C4-2B (cell line): ENCODE measurements around the gene INSYN1.

ENCODE experiments used
- H3K27ac ChIP-seq: fragments of 450-650 bp; 2 replicates; pipeline ENCODE4 v1.5.1; 2017
- ZFX ChIP-seq: fragments of 450-650 bp; IDR thresholded peaks from 2 replicates; pipeline ENCODE4 v1.6.1; 2017
- TF ChIP-seq, protein P1 (sequence below): fragments of 450-650 bp; conservative IDR thresholded peaks from 2 replicates; pipeline ENCODE4 v1.5.1; 2017; ENCODE audit warnings: mild to moderate bottlenecking

Gene INSYN1

DNA sequence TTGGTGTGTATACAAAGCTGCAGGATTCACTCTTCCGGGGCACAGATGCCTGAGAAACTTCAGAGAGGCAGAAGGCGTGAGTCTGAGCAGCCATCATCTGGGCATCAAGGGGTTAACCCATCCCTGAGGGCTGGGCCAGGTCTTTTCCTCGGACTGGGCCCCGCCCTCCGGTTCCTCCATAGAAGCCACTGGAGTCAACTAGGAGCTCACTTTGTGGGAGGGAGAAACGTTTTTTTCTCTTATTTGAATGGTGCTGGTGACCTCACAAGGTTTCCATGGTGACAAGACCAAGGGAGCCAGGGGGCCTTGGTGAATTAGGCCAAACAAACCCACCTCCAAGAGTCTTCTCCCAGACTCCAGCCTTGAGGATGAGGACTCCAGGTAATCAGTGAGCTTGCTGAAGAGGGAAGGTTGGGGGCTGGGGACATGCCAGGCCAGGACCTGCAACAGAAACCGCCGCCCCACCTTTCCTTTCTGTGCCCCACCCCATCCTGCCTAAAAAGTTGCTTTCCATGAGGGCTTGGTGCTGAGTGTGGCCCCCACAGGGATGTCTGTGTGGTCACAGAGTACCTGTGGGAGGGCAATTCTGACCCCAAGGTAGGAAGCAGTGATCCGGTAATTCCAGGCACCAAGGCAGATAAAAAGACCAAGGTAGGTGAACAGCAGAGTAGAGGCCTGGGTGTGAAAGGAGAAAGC lies 14.8 kb upstream of the INSYN1 start:
- no peak overlapping the region for H3K27ac ChIP-seq
- TF ChIP-seq ZFX = no peak
- TF ChIP-seq, protein P1, sequence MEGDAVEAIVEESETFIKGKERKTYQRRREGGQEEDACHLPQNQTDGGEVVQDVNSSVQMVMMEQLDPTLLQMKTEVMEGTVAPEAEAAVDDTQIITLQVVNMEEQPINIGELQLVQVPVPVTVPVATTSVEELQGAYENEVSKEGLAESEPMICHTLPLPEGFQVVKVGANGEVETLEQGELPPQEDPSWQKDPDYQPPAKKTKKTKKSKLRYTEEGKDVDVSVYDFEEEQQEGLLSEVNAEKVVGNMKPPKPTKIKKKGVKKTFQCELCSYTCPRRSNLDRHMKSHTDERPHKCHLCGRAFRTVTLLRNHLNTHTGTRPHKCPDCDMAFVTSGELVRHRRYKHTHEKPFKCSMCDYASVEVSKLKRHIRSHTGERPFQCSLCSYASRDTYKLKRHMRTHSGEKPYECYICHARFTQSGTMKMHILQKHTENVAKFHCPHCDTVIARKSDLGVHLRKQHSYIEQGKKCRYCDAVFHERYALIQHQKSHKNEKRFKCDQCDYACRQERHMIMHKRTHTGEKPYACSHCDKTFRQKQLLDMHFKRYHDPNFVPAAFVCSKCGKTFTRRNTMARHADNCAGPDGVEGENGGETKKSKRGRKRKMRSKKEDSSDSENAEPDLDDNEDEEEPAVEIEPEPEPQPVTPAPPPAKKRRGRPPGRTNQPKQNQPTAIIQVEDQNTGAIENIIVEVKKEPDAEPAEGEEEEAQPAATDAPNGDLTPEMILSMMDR = no peak

DNA sequence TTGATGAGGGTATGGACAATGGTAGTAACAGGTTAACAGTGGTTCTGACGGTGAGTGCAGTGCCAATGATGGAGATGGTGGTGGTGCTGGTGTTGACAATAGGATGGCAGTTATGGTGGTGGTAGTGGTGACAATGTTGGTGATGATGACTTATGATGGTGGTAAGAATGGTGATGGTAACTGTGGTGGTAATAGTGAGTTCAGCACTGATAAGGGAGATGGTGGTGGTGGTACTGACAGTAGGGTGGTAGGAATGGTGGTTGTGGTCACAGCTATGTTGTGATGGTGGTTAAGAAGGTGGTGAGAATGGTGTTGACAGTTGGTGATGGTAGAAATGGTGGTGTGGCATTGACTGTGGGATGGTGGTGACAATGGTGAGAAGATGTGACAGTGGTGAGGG lies 13.4 kb upstream of the INSYN1 start:
- TF ChIP-seq ZFX = no peak
- TF ChIP-seq, protein P1 = no peak
- H3K27ac ChIP-seq = no peak overlapping the region

DNA sequence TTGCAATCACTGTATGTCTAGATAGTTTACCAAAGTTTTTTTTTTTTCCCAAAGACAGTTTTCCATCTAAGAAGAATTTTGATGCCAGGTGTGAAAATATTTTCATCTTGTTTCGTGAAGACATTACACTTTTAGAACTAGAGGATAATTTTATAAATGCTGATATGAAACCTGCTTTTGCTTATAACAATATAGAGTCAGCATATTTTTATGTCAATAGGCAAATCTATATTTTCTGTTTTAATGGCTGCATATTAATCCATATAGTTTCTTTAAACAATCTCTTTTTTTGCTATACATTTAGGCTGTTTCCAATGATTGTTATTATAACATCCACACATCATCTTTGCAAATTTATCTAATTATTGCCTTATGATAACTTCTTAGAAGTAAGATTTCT lies 12.6 kb upstream of the INSYN1 start:
- no peak overlapping the region for H3K27ac ChIP-seq
- TF ChIP-seq ZFX = no peak
- TF ChIP-seq, protein P1 = no peak

DNA sequence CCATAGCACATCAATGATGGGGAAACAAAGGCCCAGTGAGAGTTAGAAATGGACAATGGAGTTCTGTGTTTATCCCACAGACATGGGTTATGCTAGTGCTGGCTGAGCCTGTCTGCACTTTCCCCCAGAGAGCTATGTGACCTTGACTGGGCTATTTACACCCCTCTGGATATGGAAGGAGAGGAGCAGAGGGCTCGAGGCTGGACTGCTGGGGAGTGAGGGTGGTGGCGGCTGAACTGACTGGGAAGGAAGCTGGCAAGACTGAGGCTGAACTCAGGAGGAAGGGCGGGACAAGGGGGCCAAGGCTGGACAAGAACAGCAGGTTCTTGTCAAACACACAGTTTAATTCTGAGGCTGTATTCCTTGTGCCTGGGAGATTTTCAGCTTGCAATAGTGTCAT lies 10.8 kb upstream of the INSYN1 start:
- H3K27ac ChIP-seq = no peak overlapping the region
- TF ChIP-seq ZFX = no peak
- TF ChIP-seq, protein P1 = no peak

DNA sequence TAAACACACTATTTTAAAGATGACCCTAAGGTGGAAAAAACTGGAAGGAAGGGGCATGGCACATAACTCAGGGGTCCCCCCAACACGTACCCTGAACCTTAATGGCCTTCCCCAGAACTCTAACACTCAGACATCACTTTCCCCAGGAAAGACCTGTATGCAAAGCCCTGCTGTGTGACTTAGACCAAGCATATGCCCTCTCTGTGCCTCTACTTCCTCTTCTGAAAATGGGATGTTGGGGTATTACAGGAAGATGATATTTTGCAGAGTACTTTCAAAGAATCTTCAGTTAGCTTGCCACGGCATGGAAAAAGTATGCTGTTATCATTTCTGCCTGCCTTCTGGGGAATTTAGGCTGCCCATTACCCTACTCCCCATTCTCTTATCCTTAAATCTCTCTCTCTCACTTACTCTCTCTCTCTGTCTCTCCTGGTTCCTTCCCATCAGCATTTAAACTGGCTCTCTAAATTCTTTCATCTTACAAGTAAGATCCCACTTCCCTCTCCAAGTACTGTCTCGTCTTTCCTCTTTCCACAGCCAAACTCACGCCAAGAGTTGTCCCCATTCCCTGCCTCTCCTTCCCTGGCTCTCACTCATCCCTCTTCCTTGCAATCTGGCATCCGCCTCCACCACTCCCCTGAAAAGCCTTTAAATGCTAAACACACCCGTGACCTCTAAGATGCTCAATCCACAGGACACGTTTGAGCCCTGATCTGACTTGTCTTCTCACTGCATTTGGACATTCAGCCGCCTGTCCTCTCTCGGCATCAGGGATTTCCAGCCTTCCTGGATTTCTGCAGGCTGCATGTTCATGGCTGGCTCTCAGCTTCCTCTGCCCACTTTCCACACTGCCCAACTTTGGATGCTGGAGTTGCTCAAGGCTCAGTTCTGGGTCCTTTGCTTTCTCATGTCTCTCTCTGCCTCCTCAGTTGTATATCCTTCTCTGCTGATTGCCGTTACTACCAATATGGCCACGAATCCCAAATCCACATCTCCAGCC lies 7.5 kb upstream of the INSYN1 start:
- no peak for TF ChIP-seq ZFX
- TF ChIP-seq, protein P1 = no peak
- no peak overlapping the region for H3K27ac ChIP-seq

DNA sequence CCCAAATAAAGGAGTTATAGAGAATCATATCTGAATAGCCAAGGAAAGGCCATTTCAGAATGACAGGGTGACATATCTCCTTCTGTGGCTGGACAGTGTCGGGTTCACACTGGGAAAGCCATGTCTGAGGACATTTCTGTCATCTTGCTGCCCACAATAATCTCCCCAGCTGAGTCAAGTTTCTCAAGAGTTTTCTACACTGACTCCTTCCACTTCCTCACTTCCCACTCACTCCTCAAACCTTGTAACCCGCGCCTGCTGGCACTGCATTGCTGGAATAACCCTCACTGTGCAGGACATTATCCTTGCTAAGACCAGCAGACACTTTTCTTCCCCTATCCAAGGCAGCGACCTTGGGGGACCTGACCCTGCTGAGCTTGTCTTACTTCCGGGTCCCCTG lies 5.3 kb upstream of the INSYN1 start:
- TF ChIP-seq ZFX = no peak
- TF ChIP-seq, protein P1 = no peak
- H3K27ac ChIP-seq = no peak overlapping the region

DNA sequence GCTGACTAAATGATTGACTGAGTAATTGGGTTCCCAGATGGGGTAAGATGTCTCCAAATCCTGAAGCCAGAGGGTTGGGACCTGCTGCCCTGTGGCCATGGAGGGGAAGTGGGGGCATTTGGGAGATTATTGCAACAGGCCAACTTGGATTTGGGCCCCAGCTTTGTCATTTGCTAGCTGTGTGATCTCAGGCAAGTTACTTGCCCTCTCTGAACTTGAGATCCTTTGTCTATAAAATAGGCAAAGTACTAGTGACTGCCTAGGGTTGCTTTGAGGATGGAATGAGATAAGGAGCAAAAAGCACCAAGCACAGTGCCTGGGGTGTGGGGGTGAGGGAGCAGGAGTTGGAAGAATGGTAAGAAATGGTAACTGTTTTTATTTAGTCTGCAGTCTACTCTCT lies 4.4 kb upstream of the INSYN1 start:
- no peak for TF ChIP-seq ZFX
- TF ChIP-seq, protein P1 = no peak
- no peak overlapping the region for H3K27ac ChIP-seq
